K562 (cell line): ENCODE results near the gene SIRT2. TPM values are rescaled to one million over a fixed set of nuclear protein-coding genes. Genes with fewer than 3 reads are reported as not detected.

Experiments
- AFF1 ChIP-seq, 2 experiments: fragments of 450-650 bp; IDR thresholded peaks; 2 replicates each; pipeline ENCODE4 v1.6.1; 2018; ENCODE audit warnings: mild to moderate bottlenecking in 2 of 2, low read depth in 1 of 2; ENCODE audit not compliant: partially characterized antibody in 2 of 2
- ETS1 ChIP-seq: conservative IDR thresholded peaks from 2 replicates; pipeline ENCODE4 v1.6.1; 2011; ENCODE audit warnings: low read depth, mild to moderate bottlenecking, low read length; ENCODE audit not compliant: control insufficient read depth
- FOXO4 ChIP-seq: fragments of 450-650 bp; formaldehyde crosslinking; IDR thresholded peaks from 2 replicates; pipeline ENCODE4 v1.4.0; 2020; ENCODE audit warnings: mild to moderate bottlenecking, moderate library complexity
- HDGF ChIP-seq: fragments of 450-650 bp; IDR thresholded peaks from 2 replicates; pipeline ENCODE4 v1.6.1; 2016
- HLTF ChIP-seq: fragments of 450-650 bp; IDR thresholded peaks from 2 replicates; pipeline ENCODE4 v1.6.1; 2016
- PHF8 ChIP-seq: fragments of 200-600 bp; sonication (generic); IDR thresholded peaks from 2 replicates; pipeline ENCODE4 v1.6.1; 2012; ENCODE audit warnings: mixed run types, mild to moderate bottlenecking, inconsistent platforms, low read length, moderate library complexity, borderline replicate concordance
- PPARD ChIP-seq: fragments of 250-450 bp; sonication (Bioruptor Pico); IDR thresholded peaks from 2 replicates; pipeline ENCODE4 v1.8.0; 2022; ENCODE audit warnings: inconsistent platforms, mild to moderate bottlenecking, moderate library complexity
- RNF2 ChIP-seq: sonication (generic); IDR thresholded peaks from 2 replicates; pipeline ENCODE4 v1.6.1; 2016
- TCF15 ChIP-seq: fragments of 250-450 bp; sonication (Bioruptor Pico); IDR thresholded peaks from 2 replicates; pipeline ENCODE4 v1.8.0; 2022; ENCODE audit warnings: moderate library complexity, mild to moderate bottlenecking, inconsistent platforms
- ZBTB8A ChIP-seq: fragments of 450-650 bp; IDR thresholded peaks from 2 replicates; pipeline ENCODE4 v1.6.1; 2018; ENCODE audit warnings: mild to moderate bottlenecking, moderate library complexity; ENCODE audit not compliant: partially characterized antibody
- ZNF318 ChIP-seq, 2 experiments: fragments of 450-650 bp; IDR thresholded peaks; 2 replicates each; pipeline ENCODE4 v1.6.1; 2016; ENCODE audit warnings: mild to moderate bottlenecking in 2 of 2, borderline replicate concordance in 1 of 2, low read depth in 1 of 2, moderate library complexity in 1 of 2
- ZNF41 ChIP-seq: fragments of 250-450 bp; sonication (Bioruptor Pico); conservative IDR thresholded peaks from 2 replicates; pipeline ENCODE4 v1.4.0; 2020; ENCODE audit warnings: mild to moderate bottlenecking
- polyA plus RNA-seq, 8 experiments: library from polyadenylated mRNA; depleted of rRNA in 4 of 8; stranded (reverse) in 5 of 8; unstranded in 3 of 8; fragments of >200 nt; fragmentation: Nextera tagmentation in 2 of 8; fragmentation: Illumina TruSeq in 1 of 8; extraction: Ambion mirVana in 2 of 8; extraction: Trizol in 1 of 8; gene quantifications; 2 replicates each; pipeline versions ENCODE4 v1.2.1 to v1.2.3, GENCODE V29; 2011 to 2014; ENCODE audit warnings: inconsistent platforms in 1 of 8, missing spikeins in 1 of 8
- total RNA-seq, 7 experiments: library from RNA; depleted of rRNA in 6 of 7; stranded (reverse); fragments of >200 nt in 6 of 7; fragmentation: Illumina TruSeq in 2 of 7; extraction: Trizol in 2 of 7; gene quantifications; 2 replicates each; pipeline versions ENCODE4 v1.2.1 to v1.2.3, GENCODE V29; 2011 to 2021; ENCODE audit warnings: low replicate concordance in 1 of 7

The SIRT2 gene
- total and polyA plus RNA-seq, 9 of the 15 experiments (the other 6 are each of a cell fraction or from before 2014, with no cell fraction given) = 2.3 to 35.2 (median 22.9) TPM

- no peak for TF ChIP-seq ZNF318 (IDR thresholded peaks at IDR 0.05; ENCODE audit: borderline replicate concordance in 1 of 2, low read depth in 1 of 2)
- no peak for TF ChIP-seq ETS1
- no peak for TF ChIP-seq HLTF
- TF ChIP-seq PHF8 = no peak
- no peak for TF ChIP-seq FOXO4 (CRISPR knock-in tag)
- TF ChIP-seq ZNF41 (CRISPR knock-in tag) = no peak
- no peak for TF ChIP-seq ZBTB8A
- TF ChIP-seq TCF15 = no peak
- TF ChIP-seq HDGF = no peak
- no peak for TF ChIP-seq AFF1 (IDR thresholded peaks at IDR 0.05; ENCODE audit: low read depth in 1 of 2, partially characterized antibody in 2 of 2)
- no peak for TF ChIP-seq PPARD (CRISPR knock-in tag)
- TF ChIP-seq RNF2 = peak; percentile 75
Observed at GRCh38 chr19:38849860-38850435, 49.5 kb downstream of the SIRT2 start, which contains the start of gene HNRNPL (continued).
